Left lung (tissue), 10 donors: Measurements from ENCODE around the gene ACOT11. TPM values are rescaled to one million over a fixed set of nuclear protein-coding genes. Genes with fewer than 3 reads are reported as not detected.

Experiments used
- ATAC-seq: fragments of 200-7000 bp; cut with Tn5 transposase; one replicate; pipeline ENCODE4 v1.9.1; 2020; ENCODE audit warnings: moderate library complexity
- DNase-seq, 4 donors: peaks; one replicate each; pipeline ENCODE4 v3.0.0-alpha.2; 2013 to 2020
- H3K27ac ChIP-seq, 2 donors: fragments of 200-600 bp; sonication (generic) in 1 of 2; one replicate each; pipeline versions ENCODE4 v1.5.0 to v1.8.0; 2020 to 2021
- H3K27me3 ChIP-seq, 2 donors: fragments of 200-600 bp; sonication (generic) in 1 of 2; one replicate each; pipeline versions ENCODE4 v1.5.0 to v1.8.0; 2020 to 2021
- H3K36me3 ChIP-seq, 2 donors: fragments of 200-600 bp; sonication (generic) in 1 of 2; one replicate each; pipeline versions ENCODE4 v1.5.0 to v1.8.0; 2020 to 2021
- H3K4me1 ChIP-seq, 2 donors: fragments of 200-600 bp; one replicate each; pipeline ENCODE4 v1.8.0; 2021
- H3K4me3 ChIP-seq, 2 donors: fragments of 200-600 bp; sonication (generic) in 1 of 2; one replicate each; pipeline versions ENCODE4 v1.5.0 to v1.8.0; 2020 to 2021; ENCODE audit warnings: mild to moderate bottlenecking in 1 of 2
- H3K9me3 ChIP-seq, 2 donors: fragments of 200-600 bp; sonication (generic) in 1 of 2; one replicate each; pipeline versions ENCODE4 v1.5.0 to v1.8.0; 2020 to 2021
- intact Hi-C, 2 donors: fragments of 100-400 bp; cut with DNase I; formaldehyde crosslinking; loops; one replicate each; pipeline versions ENCODE4 v1.11.2 to v1.14.2; 2022
- polyA plus RNA-seq, 6 donors: library from polyadenylated mRNA; unstranded; fragments of 120-200 nt; gene quantifications; one replicate each; pipeline ENCODE4 v1.2.1, GENCODE V29; 2013; ENCODE audit not compliant: insufficient read length in 6 of 6
- total RNA-seq, 2 donors: library from RNA; stranded (reverse); fragmentation: NEBNext Ultra II Directional; extraction: Animal tissue kit (Norgen Biotek cat#: 25700); gene quantifications; one replicate each; pipeline ENCODE4 v1.2.1, GENCODE V29; 2021
- TF ChIP-seq, protein P1 (sequence below), 2 donors: fragments of 200-600 bp; sonication (generic) in 1 of 2; IDR thresholded peaks; one replicate each; pipeline versions ENCODE4 v1.5.0 to v1.8.0; 2021; ENCODE audit warnings: antibody characterized with exemption in 2 of 2
- donor health status: DM: no; HTN: yes; CAD: no.
- donor health status: DM: no; HTN: no; CAD: no.

The ACOT11 gene
- total and polyA plus RNA-seq, 8 donors, result 8.5 to 15.9 (median 12.6) TPM

DNA sequence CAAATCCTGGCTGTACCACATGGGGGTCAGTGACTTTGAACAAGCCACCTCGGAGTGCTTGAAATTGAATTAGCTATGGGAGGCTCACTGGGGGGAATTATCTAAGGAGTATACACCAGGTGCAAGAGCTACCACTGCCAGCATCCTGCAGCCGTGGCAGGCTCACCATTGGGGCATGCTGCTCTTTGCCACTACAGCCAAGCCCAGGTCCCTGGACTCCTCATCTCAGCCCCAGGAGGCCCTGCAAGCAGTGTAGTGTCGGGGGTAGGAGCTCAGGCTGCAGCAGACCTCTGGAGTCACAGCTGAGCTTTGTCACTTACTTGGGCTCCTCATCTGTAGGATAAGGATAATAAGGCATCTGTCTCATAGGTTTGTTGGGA, 35.3 kb downstream of the ACOT11 start:
- H3K27me3 ChIP-seq, result no peaks in the 10 kb centered on the region
- DNase-seq, result peak in 1 of 4 donors; percentile 24
- H3K9me3 ChIP-seq, result no peaks in the 10 kb centered on the region
- no peaks in the 10 kb centered on the region for H3K36me3 ChIP-seq
- no peak overlapping the region for H3K4me3 ChIP-seq
- peaks cover 4 to 6% of the 10 kb centered on the region in 2 donors for H3K4me1 ChIP-seq
- no peak overlapping the region for H3K27ac ChIP-seq
- TF ChIP-seq, protein P1, sequence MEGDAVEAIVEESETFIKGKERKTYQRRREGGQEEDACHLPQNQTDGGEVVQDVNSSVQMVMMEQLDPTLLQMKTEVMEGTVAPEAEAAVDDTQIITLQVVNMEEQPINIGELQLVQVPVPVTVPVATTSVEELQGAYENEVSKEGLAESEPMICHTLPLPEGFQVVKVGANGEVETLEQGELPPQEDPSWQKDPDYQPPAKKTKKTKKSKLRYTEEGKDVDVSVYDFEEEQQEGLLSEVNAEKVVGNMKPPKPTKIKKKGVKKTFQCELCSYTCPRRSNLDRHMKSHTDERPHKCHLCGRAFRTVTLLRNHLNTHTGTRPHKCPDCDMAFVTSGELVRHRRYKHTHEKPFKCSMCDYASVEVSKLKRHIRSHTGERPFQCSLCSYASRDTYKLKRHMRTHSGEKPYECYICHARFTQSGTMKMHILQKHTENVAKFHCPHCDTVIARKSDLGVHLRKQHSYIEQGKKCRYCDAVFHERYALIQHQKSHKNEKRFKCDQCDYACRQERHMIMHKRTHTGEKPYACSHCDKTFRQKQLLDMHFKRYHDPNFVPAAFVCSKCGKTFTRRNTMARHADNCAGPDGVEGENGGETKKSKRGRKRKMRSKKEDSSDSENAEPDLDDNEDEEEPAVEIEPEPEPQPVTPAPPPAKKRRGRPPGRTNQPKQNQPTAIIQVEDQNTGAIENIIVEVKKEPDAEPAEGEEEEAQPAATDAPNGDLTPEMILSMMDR (IDR thresholded peaks at IDR 0.05), result no peak
- no peak for ATAC-seq
- intact Hi-C loops, result no loop called here

DNA sequence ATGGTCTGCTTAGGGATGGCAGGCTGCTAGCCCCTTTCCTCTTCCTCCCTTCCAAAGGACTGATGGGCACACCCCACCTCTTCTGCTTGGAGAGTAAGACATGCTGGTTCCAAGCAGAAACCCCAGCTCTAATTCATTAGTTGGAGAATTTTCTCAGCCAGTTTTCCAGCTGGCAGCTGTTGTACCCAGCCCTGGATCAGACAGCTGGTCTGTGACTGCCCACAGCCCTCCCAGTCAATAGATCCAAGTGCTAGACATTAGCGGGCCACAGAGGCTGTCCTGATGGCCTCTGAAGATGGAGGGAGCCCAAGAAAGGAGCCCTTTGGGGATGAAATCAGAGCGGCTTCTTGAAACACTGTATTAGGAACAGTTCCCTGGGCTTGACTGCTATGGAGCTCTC, 35.8 kb downstream of the ACOT11 start:
- intact Hi-C loops, result no loop called here

DNA sequence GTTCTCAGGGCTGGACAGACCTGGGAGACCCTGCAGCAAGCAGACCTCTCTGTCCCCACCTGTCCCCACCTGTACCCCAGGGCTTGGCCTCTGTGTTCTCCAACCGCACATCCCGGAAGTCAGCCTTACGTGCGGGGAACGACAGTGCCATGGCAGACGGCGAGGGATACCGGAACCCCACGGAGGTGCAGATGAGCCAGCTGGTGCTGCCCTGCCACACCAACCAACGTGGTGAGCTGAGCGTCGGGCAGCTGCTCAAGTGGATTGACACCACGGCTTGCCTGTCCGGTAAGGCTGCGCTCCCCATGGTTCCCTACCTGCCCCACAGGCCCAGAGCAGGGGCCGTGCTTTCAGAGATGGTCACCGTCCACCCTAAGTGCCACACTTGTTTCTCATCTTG, 36.5 kb downstream of the ACOT11 start:
- no peaks in the 10 kb centered on the region for H3K36me3 ChIP-seq
- H3K27ac ChIP-seq, result no peak overlapping the region
- peak in 1 of 4 donors; percentile 73 for DNase-seq
- H3K4me3 ChIP-seq, result no peak overlapping the region
- H3K9me3 ChIP-seq, result no peaks in the 10 kb centered on the region
- intact Hi-C loops, result no loop called here
- ATAC-seq, result no peak
- H3K27me3 ChIP-seq, result no peaks in the 10 kb centered on the region
- peaks cover 4 to 6% of the 10 kb centered on the region in 2 donors for H3K4me1 ChIP-seq
- TF ChIP-seq, protein P1 (IDR thresholded peaks at IDR 0.05), result no peak

More for the DNA sequence above, 35.8 kb downstream of the ACOT11 start:
- Histone ChIP-seq H3K27me3 (no peaks in the 10 kb centered on the region), H3K4me3 (no peak overlapping the region), H3K27ac (no peak overlapping the region), H3K9me3 (no peaks in the 10 kb centered on the region), H3K36me3 (no peaks in the 10 kb centered on the region), H3K4me1 (peaks cover 4 to 6% of the 10 kb centered on the region in 2 donors)
- TF ChIP-seq, protein P1 (IDR thresholded peaks at IDR 0.05), result no peak
- DNase-seq (no peak), ATAC-seq (no peak)

DNA sequence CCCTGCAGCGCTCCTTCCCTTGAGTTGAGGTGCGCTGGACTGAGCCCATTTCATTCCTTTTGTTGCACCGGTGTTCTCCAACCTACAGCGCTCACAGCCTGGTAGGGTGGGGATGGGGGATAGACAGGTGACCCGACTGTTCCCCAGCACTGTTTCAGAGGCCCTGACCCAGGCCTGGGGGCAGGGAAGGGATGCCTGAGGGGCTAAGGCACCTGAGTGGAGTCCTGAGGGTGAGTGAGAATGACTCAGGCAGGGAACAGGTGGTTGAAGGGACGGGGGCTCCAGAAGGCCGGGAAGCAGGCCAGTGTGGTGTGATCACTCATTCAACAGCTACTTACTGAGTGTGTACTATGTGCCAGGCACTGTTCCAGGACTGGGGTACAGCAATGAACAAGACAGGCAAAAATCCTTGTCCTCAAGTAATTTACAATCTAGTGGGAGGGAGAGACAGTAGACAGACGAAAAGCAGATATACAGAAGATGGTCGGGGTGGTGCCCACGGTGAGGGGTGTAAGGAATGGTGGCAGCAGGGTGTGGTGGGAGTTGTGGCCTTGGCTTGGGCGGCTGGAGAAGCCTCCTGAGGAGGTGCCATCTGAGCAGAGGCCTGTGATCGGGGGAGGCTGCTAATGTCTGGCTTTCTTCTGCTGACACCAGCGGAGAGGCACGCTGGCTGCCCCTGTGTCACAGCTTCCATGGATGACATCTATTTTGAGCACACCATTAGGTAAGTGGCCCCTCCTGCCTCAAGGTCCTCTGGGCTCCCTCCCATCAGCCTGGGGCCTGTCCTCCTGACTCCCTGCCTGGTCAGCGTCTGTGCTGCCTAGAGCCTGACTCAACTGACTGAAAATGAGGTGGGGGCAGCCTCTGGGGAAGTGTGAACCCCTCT, 37.4 kb downstream of the ACOT11 start:
- Histone ChIP-seq H3K36me3 (no peaks in the 10 kb centered on the region), H3K27ac (no peak overlapping the region), H3K4me3 (no peak overlapping the region), H3K4me1 (peaks cover 4 to 6% of the 10 kb centered on the region in 2 donors), H3K27me3 (no peaks in the 10 kb centered on the region), H3K9me3 (no peaks in the 10 kb centered on the region)
- intact Hi-C loops, result no loop called here
- DNase-seq (peak in 1 of 4 donors; percentile 47), ATAC-seq (no peak)
- TF ChIP-seq, protein P1 (IDR thresholded peaks at IDR 0.05), result no peak

DNA sequence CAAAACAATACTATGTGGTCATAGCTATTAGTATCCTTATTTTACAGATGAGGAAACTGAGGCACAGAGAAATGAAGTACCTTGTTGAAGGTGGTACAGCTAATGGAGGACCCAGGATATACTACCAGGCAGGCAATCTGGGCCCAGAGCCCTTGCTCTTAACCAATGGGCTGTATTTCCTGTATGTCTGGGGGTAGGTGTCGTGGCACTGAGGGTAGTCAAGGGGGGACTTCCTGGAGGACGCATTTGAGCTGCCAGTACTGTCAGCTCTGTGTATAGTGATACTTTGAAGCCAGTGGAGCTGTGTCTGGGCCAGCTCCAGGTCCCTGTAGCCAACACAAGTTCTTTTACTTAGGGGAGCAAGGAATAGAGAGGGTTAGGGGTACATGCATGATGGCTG, 40.3 kb downstream of the ACOT11 start:
- Histone ChIP-seq H3K4me1 (no peaks in the 10 kb centered on the region), H3K27ac (no peak overlapping the region), H3K36me3 (no peaks in the 10 kb centered on the region), H3K4me3 (no peak overlapping the region), H3K27me3 (no peaks in the 10 kb centered on the region), H3K9me3 (no peaks in the 10 kb centered on the region)
- intact Hi-C loops, result no loop called here
- TF ChIP-seq, protein P1 (IDR thresholded peaks at IDR 0.05), result no peak
- no peak for DNase-seq
- no peak for ATAC-seq
